Activated CD8-positive, alpha-beta T cell treated with anti-CD3 and anti-CD28 coated beads for 36 hours (primary cell): ENCODE results near the gene UBAC2. TPM values are rescaled to one million over a fixed set of nuclear protein-coding genes. Genes with fewer than 3 reads are reported as not detected.

Experiments
- ATAC-seq: fragments of 200-7000 bp; cut with Tn5 transposase; one replicate; pipeline ENCODE4 v1.10.0; 2021; ENCODE audit warnings: mild to moderate bottlenecking, moderate library complexity
- CTCF ChIA-PET: fragments of 350-600 bp; sonication (Branson Sonifier 250); formaldehyde crosslinking; loops from one replicate; lab custom pipeline; 2021; ENCODE audit warnings: antibody characterized with exemption; lab: Charles Lee
- POLR2A ChIA-PET: fragments of 350-600 bp; sonication (Branson Sonifier 250); formaldehyde crosslinking; loops from one replicate; lab custom pipeline; 2021; ENCODE audit warnings: antibody characterized with exemption; lab: Charles Lee
- DNase-seq: peaks from one replicate; pipeline ENCODE4 v3.0.0-alpha.2; 2020
- H3K27ac Mint-ChIP-seq: one replicate; pipeline ENCODE4 v1.8.0; 2021; ENCODE audit warnings: mild to moderate bottlenecking, mixed read lengths
- H3K27me3 Mint-ChIP-seq: one replicate; pipeline ENCODE4 v1.8.0; 2021; ENCODE audit warnings: mixed read lengths
- H3K36me3 Mint-ChIP-seq: one replicate; pipeline ENCODE4 v1.8.0; 2021; ENCODE audit warnings: low read depth, mixed read lengths
- H3K4me1 Mint-ChIP-seq: one replicate; pipeline ENCODE4 v1.8.0; 2021; ENCODE audit warnings: low read depth, mixed read lengths
- H3K4me3 Mint-ChIP-seq: one replicate; pipeline ENCODE4 v1.8.0; 2021; ENCODE audit warnings: mild to moderate bottlenecking, moderate library complexity, mixed read lengths
- H3K9me3 Mint-ChIP-seq: one replicate; pipeline ENCODE4 v1.8.0; 2021; ENCODE audit warnings: mixed read lengths
- CTCF ChIP-seq: fragments of 200-600 bp; IDR thresholded peaks from one replicate; pipeline ENCODE4 v1.8.0; 2022; ENCODE audit warnings: antibody characterized with exemption, mild to moderate bottlenecking
- intact Hi-C: fragments of 100-400 bp; cut with micrococcal nuclease; formaldehyde crosslinking; loops from one replicate; pipeline ENCODE4 v1.10.0; 2022
- total RNA-seq, 2 experiments: library from RNA; stranded (reverse); gene quantifications; one replicate each; pipeline ENCODE4 v1.2.3, GENCODE V29; 2021

The UBAC2 gene
- total RNA-seq, 2 experiments from 2014 or later = 63.7 to 68.4 TPM

- Mint-ChIP-seq H3K4me1 (peaks cover 85% of the 10 kb centered on the region), H3K36me3 (peaks cover 40% of the 10 kb centered on the region), H3K4me3 (no peak overlapping the region), H3K27me3 (no peaks in the 10 kb centered on the region), H3K9me3 (no peaks in the 10 kb centered on the region), H3K27ac (peak overlapping the region; percentile 89)
- ATAC-seq = no peak
- TF ChIP-seq CTCF = no peak
- intact Hi-C loops = no loop called here
- POLR2A ChIA-PET = interaction anchor here (0.8 to 1.9 kb wide), 4 partner anchors 10 to 121 kb away, joined by 3 to 6 read pairs (median 5); no protein-coding TSS in a partner anchor
- CTCF ChIA-PET = interaction anchor here (1.0 to 3.4 kb wide), 9 partner anchors 9 to 208 kb away, joined by 3 to 18 read pairs (median 6); partner anchors contain the start of gene GPR183
- no peak for DNase-seq
Measured at GRCh38 chr13:99298056-99298455, 97.4 kb downstream of the UBAC2 start.

- DNase-seq (no peak), ATAC-seq (no peak)
- ChIA-PET CTCF (interaction anchor here (0.6 to 3.4 kb wide), 9 partner anchors 9 to 138 kb away, joined by 3 to 18 read pairs (median 4); no protein-coding TSS in a partner anchor), POLR2A (interaction anchor here (1.1 to 2.3 kb wide), 9 partner anchors 8 to 122 kb away, joined by 3 to 6 read pairs (median 4); partner anchors contain the start of gene GPR183)
- Mint-ChIP-seq H3K4me1 (peaks cover 85% of the 10 kb centered on the region), H3K36me3 (peaks cover 40% of the 10 kb centered on the region), H3K4me3 (no peak overlapping the region), H3K27ac (peak overlapping the region; percentile 26), H3K9me3 (no peaks in the 10 kb centered on the region), H3K27me3 (no peaks in the 10 kb centered on the region)
- intact Hi-C loops = no loop called here
- TF ChIP-seq CTCF = no peak
Measured at GRCh38 chr13:99299256-99299919, 98.7 kb downstream of the UBAC2 start.

DNA sequence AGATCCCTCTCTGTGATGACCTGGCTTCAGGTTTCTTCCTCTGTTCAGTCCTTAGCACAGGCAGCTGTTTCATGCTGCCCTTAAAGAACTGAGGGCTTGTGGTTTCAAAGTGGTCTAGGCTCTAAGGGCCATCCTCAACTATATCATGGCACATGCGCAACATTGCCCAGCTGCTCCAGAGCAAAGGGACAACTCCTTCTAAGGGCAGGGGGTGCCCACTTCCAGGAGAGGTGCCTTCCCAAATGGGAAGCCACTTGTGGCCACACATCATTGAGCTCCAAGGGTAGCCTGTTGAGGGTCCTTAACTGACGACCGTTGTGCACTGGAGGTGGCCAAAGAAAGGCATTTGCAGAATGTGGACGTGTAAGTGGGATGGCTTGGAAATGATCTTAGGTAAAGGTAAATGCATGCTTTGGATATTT is 99.3 kb downstream of the UBAC2 start:
- ATAC-seq (no peak), DNase-seq (no peak)
- CTCF ChIA-PET = interaction anchor here (0.8 to 3.4 kb wide), 6 partner anchors 9 to 137 kb away, joined by 3 to 12 read pairs (median 4); no protein-coding TSS in a partner anchor
- POLR2A ChIA-PET = interaction anchor here (0.5 to 2.7 kb wide), 9 partner anchors 8 to 81 kb away, joined by 3 to 8 read pairs (median 3); partner anchors contain the start of gene GPR183
- intact Hi-C loops = loop anchor here (10.0 kb wide), 1 partner anchor 135 kb away; no protein-coding TSS in a partner anchor
- no peak for TF ChIP-seq CTCF
- peak overlapping the region; percentile 22 for H3K27ac Mint-ChIP-seq
- H3K4me3 Mint-ChIP-seq = no peak overlapping the region
- peaks cover 41% of the 10 kb centered on the region for H3K36me3 Mint-ChIP-seq
- H3K9me3 Mint-ChIP-seq = no peaks in the 10 kb centered on the region
- peaks cover 85% of the 10 kb centered on the region for H3K4me1 Mint-ChIP-seq
- H3K27me3 Mint-ChIP-seq = no peaks in the 10 kb centered on the region

GRCh38 chr13:99301056-99301838 is 100.6 kb downstream of the UBAC2 start:
- H3K27ac Mint-ChIP-seq = peak overlapping the region; percentile 60
- H3K27me3 Mint-ChIP-seq = no peaks in the 10 kb centered on the region
- ATAC-seq (no peak), DNase-seq (no peak)
- intact Hi-C loops = loop anchor here (10.0 kb wide), 1 partner anchor 134 kb away; no protein-coding TSS in a partner anchor
- peaks cover 83% of the 10 kb centered on the region for H3K4me1 Mint-ChIP-seq
- ChIA-PET CTCF (interaction anchor here (1.3 to 3.6 kb wide), 4 partner anchors 14 to 135 kb away, joined by 4 to 22 read pairs (median 12); no protein-coding TSS in a partner anchor), POLR2A (interaction anchor here (0.6 to 2.7 kb wide), 5 partner anchors 13 to 124 kb away, joined by 3 to 8 read pairs (median 6); no protein-coding TSS in a partner anchor)
- TF ChIP-seq CTCF = no peak
- H3K36me3 Mint-ChIP-seq = peaks cover 36% of the 10 kb centered on the region
- no peak overlapping the region for H3K4me3 Mint-ChIP-seq
- H3K9me3 Mint-ChIP-seq = no peaks in the 10 kb centered on the region
